ENCODE results near the gene GAPT. TPM values are rescaled to one million over a fixed set of nuclear protein-coding genes. Genes with fewer than 3 reads are reported as not detected.

The GAPT gene
- polyA plus RNA-seq, 1 of the 3 experiments (the other 2 are of a cell fraction), result not detected

GRCh38 chr5:58452566-58453258 is 38.5 kb upstream of the GAPT start:
- Histone ChIP-seq H3K4me2 (no peak overlapping the region), H3K27me3 (ENCODE audit: insufficient read depth) (no peaks in the 10 kb centered on the region), H3K27ac (ENCODE audit: low read depth in 2 of 2, low read length in 1 of 2) (peak overlapping the region in 1 of 2 experiments; percentile 87; a peak in 3 of 4 replicates), H2AFZ (ENCODE audit: low read depth) (no peak overlapping the region), H3K4me1 (ENCODE audit: control insufficient read depth in 1 of 2, insufficient read depth in 2 of 2, low read depth in 1 of 2, low read length in 1 of 2) (no peaks in the 10 kb centered on the region; a peak in 1 of 4 replicates), H4K20me1 (ENCODE audit: insufficient read depth) (peaks cover 49% of the 10 kb centered on the region), H3F3A (replicated peaks; ENCODE audit: insufficient read depth) (peaks cover 69% of the 10 kb centered on the region), H3K9me3 (no peaks in the 10 kb centered on the region), H3K36me3 (replicated peaks in 1 of 2; ENCODE audit: control insufficient read depth in 1 of 2, insufficient read depth in 2 of 2, low read length in 1 of 2) (peaks cover 50 to 54% of the 10 kb centered on the region in 2 experiments), H3K9ac (no peak overlapping the region), H3K9me2 (no peaks in the 10 kb centered on the region), H3K79me2 (ENCODE audit: insufficient read depth) (peaks cover 41% of the 10 kb centered on the region), H3K4me3 (ENCODE audit: low read depth in 2 of 2, low read length in 1 of 2) (no peak overlapping the region)
- no peak for DNase-seq
- 85% methylated on average over 3 of the region's 3 CpGs for WGBS (ENCODE audit: low lambda C conversion rate)
- TF ChIP-seq MEF2A (IDR thresholded peaks at IDR 0.05; ENCODE audit: borderline replicate concordance, low read depth) (no peak), TAF1 (IDR thresholded peaks at IDR 0.05; ENCODE audit: borderline replicate concordance, low read depth, low read length) (no peak), MXI1 (IDR thresholded peaks at IDR 0.05; ENCODE audit: low read depth, low read length) (no peak), PBX3 (IDR thresholded peaks at IDR 0.05) (peak; percentile 11; the same call in 1 of the 2 replicates), CTCF (IDR thresholded peaks at IDR 0.05) (no peak), POLR2AphosphoS5 (IDR thresholded peaks at IDR 0.05; ENCODE audit: low read depth, low read length) (peak; percentile 48), NFIC (IDR thresholded peaks at IDR 0.05; ENCODE audit: borderline replicate concordance) (no peak), JUND (IDR thresholded peaks at IDR 0.05) (peak; percentile 23; the same call in 1 of the 2 replicates), EP300 (IDR thresholded peaks at IDR 0.05; ENCODE audit: borderline replicate concordance in 1 of 2, low read depth in 1 of 2, low read length in 1 of 2) (no peak), RXRA (IDR thresholded peaks at IDR 0.05; ENCODE audit: borderline replicate concordance, low read depth) (no peak), ZBTB33 (IDR thresholded peaks at IDR 0.05; ENCODE audit: borderline replicate concordance, low read depth) (peak; percentile 14; the same call in 1 of the 2 replicates), REST (IDR thresholded peaks at IDR 0.05; ENCODE audit: low read depth, low read length) (no peak), MAX (IDR thresholded peaks at IDR 0.05; ENCODE audit: low read depth) (no peak), NRF1 (IDR thresholded peaks at IDR 0.05; ENCODE audit: low read depth, low read length) (no peak)
- ChIA-PET POLR2A (no interaction called here), CTCF (interaction anchor here (1.5 kb wide), 1 partner anchor 673 kb away, joined by 3 read pairs; no protein-coding TSS in a partner anchor)

Data from SK-N-SH (cell line).